ENCODE measurements around the gene RETREG1.

Gene RETREG1

DNA sequence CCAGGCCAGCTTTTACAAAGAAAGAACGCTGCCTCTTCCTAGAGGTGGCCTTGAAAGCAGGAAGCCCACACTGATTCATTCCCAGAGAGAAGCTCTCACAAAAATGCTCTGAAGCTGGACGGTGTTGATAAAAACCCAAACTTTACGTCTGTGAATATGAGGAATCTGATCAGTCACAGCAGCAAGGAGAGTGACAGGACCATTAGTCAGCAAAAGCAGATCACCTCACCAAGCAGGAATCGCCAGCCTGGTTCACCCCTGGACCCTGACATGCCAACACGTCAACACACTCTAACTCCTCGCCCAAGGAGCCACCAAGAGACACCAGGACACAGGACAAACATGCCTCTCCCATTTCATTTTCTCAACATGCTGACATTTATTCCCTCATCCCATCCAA, 80.6 kb downstream of the RETREG1 start:
- no peak for TF ChIP-seq ZFX (IDR thresholded peaks at IDR 0.05)
- TF ChIP-seq, protein P1, sequence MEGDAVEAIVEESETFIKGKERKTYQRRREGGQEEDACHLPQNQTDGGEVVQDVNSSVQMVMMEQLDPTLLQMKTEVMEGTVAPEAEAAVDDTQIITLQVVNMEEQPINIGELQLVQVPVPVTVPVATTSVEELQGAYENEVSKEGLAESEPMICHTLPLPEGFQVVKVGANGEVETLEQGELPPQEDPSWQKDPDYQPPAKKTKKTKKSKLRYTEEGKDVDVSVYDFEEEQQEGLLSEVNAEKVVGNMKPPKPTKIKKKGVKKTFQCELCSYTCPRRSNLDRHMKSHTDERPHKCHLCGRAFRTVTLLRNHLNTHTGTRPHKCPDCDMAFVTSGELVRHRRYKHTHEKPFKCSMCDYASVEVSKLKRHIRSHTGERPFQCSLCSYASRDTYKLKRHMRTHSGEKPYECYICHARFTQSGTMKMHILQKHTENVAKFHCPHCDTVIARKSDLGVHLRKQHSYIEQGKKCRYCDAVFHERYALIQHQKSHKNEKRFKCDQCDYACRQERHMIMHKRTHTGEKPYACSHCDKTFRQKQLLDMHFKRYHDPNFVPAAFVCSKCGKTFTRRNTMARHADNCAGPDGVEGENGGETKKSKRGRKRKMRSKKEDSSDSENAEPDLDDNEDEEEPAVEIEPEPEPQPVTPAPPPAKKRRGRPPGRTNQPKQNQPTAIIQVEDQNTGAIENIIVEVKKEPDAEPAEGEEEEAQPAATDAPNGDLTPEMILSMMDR (conservative IDR thresholded peaks at IDR 0.05): no peak
- H3K27ac ChIP-seq: no peak overlapping the region

DNA sequence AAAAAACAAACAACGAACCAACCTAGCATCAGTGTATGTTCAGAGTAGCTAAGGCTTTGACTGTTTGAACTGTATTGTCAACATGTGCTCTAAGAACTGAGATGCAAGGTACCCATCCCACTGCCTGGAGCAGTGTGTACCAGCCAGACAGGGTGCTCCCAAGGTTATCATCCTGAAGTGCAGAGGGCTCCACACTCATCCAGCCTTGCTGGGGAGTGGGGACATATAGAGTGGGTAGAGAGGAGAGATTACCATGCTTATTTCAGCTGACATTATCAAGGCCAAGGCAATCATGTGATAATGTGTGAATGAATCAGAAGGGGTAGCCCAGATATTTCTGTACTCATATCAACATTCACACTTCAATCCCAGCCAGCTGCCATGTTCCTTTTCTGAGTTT, 82.5 kb downstream of the RETREG1 start:
- H3K27ac ChIP-seq: no peak overlapping the region
- TF ChIP-seq, protein P1 (conservative IDR thresholded peaks at IDR 0.05): no peak
- no peak for TF ChIP-seq ZFX (IDR thresholded peaks at IDR 0.05)

DNA sequence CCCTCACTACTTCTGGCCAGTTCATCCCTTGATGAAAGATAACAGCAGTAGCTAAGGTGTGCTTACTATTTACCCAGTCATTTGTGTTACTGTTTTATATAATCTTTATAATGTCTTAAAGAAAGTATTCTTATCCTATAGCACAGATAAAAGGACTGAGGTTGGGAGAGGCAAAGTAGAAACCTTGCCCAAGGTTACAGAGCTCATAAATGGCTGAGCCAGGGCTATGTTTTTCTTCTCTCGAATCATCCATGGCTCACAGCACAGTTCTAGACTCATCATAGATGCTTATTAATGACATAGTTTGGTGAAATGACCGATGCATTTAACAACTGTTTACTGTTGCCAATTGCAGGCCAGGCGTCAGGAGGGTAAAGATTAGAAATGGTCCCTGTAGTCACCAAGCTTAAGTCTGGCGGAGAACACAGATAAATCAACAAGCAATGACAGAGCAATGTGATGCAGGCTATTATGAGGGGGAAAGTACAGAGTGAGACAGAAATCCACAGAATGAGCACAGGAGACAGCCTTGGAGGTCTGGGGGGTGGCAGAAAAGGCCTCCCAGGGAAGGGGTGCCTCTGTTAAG, 85.6 kb downstream of the RETREG1 start:
- 0 out of 2 replicates have a peak overlapping the region, but pooled peaks have one; percentile 10 for H3K27ac ChIP-seq
- no peak for TF ChIP-seq ZFX (IDR thresholded peaks at IDR 0.05)
- TF ChIP-seq, protein P1 (conservative IDR thresholded peaks at IDR 0.05): no peak

DNA sequence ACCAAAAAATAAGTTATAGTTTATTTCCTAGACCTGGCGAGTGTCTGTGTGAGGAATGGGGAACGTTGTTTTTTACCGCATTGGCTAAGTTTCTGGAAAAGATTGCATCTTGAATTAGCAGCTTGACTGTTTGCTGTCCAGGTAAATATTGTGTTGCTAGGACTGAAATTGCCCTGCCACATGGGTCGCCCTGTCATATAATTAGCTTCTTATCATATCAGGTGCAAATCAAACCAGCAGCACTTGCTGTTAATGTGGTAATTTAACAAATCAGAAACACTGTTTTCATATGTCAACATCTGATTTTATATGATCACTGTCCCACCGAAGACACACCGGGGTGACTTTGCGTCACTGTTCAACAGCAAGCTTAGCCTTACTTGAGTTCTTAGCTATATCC, 87.5 kb downstream of the RETREG1 start:
- H3K27ac ChIP-seq: no peak overlapping the region
- TF ChIP-seq, protein P1 (conservative IDR thresholded peaks at IDR 0.05): no peak
- TF ChIP-seq ZFX (IDR thresholded peaks at IDR 0.05): no peak

DNA sequence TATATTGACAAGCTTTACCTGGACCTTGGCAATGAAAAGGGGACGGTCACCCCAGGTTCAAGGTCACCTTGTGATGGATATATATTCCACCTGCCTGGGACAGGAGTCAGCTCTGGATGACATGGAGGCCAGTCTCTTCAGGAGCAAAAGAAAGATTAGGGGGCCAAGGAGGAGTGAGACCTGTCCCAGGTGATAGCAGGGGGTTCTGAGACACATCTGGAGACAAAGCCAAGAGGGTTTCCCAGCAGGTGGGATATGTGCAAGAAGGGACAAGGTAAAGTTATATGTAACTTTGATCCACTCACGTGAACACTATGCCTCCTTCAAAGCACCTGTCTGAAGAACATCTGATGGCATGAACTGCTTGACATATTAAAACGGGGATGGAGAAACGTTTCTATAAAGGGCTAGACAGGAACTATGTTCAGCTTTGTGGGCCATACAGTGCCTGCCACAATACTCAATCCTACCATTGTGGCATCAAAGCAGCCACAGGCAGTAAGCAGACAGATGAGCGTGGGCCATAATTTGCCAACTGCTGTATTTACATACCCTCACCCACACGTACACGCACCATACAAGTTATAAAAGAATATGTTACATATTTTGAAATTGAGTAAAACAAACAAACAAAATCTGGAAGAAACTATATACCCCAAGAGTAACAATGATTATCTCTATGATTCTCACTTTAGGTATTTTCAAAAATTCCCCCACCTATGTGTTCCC, 88.3 kb downstream of the RETREG1 start:
- no peak for TF ChIP-seq ZFX (IDR thresholded peaks at IDR 0.05)
- TF ChIP-seq, protein P1 (conservative IDR thresholded peaks at IDR 0.05): no peak
- no peak overlapping the region for H3K27ac ChIP-seq

DNA sequence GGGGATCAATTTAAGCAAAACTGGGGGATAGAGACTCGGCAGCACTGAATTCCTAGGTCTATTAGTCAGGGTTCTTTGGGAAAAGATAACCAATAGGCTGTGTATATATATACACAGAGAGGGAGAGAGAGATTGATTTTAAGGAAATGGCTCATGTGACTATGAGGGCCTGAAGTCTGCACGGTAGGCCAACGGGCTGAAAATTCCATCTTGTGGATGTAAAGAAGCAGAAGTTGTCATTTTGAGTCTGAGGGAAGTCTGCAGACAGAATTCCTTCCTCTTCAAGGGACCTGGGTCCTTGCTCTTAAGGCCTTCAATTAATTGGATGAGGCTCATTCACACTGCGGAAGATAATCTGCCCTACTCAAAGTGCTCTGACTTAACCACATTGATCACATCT, 91.1 kb downstream of the RETREG1 start:
- H3K27ac ChIP-seq: no peak overlapping the region

DNA sequence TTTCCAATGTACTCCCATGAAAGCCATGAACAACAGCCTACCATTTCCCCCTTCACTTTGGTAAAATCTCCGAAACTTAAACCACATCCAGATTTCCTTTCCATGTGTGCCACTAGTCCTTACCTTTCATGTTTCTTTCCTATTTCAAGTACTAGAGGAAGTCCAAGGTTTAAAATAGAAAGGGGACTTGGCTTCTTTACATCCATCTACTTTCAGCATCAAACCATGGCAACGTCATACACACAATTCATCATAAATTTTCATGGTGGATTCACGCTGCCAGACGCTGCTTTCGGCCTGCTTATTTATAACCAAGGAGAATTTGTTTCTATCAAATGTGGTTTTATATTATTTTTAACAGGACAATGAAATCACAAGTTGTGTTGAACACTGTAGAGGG, 92.5 kb downstream of the RETREG1 start:
- TF ChIP-seq ZFX (IDR thresholded peaks at IDR 0.05): no peak
- TF ChIP-seq, protein P1 (conservative IDR thresholded peaks at IDR 0.05): no peak

More for the DNA sequence above, 91.1 kb downstream of the RETREG1 start:
- no peak for TF ChIP-seq ZFX (IDR thresholded peaks at IDR 0.05)
- TF ChIP-seq, protein P1 (conservative IDR thresholded peaks at IDR 0.05): no peak

More for the DNA sequence above, 92.5 kb downstream of the RETREG1 start:
- no peak overlapping the region for H3K27ac ChIP-seq

Data from C4-2B (cell line).